ENCODE results near the gene DSCAM.
A peak's percentile ranks its signal among the peaks of the same experiment; 100 is the strongest.

The DSCAM gene

GRCh38 chr21:40146216-40146837 is 700.6 kb downstream of the DSCAM start:
- no peak for DNase-seq

- DNase-seq = peak in 1 of 2 experiments; percentile 10
These were observed 703.0 kb downstream of the DSCAM start for GRCh38 chr21:40143822-40144525.

- no peak for DNase-seq
These were observed 705.3 kb downstream of the DSCAM start for GRCh38 chr21:40141621-40142020.

DNA sequence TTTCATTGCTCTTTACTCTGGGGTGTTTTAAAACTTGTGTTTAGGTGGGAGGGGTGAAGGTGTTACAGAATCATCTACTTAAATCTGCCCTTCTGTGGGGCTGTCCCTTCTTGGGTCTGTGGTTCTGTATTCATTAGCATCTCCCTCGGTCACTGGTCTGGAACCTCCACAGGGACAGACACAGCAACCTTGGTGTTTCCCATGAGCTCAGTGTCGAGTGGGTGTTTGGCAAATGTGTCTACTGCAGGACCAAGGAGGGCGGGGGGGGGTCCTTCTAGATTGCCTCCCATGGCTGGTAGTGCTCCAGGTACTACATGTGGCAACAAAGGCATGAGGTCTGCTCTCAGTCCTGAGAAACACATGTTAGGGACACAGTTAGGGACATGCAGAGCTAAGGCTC is 706.3 kb downstream of the DSCAM start:
- DNase-seq = no peak

DNA sequence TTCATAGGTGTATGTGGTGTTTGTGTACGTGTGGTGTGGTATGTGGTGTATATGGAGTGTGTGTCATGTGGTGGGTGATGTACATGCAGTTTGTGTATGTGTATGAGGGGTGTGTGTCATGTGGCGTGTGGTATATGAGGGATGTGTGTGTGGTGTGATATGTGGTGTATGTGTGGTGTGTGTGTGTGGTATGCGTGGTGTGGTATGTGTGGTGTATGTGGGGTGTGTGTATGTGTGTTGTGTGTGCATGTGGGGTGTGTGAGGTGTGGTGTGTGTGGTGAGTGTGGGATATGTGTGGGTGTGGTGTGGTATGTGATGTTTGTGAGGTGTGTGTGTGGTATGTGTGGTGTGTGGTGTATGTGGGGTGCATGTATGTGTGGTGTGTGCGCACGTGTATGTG is 707.3 kb downstream of the DSCAM start:
- DNase-seq = no peak

GRCh38 chr21:40136571-40136970 is 710.4 kb downstream of the DSCAM start:
- no peak for DNase-seq

- no peak for DNase-seq
These were observed 712.0 kb downstream of the DSCAM start for GRCh38 chr21:40134731-40135492.

DNA sequence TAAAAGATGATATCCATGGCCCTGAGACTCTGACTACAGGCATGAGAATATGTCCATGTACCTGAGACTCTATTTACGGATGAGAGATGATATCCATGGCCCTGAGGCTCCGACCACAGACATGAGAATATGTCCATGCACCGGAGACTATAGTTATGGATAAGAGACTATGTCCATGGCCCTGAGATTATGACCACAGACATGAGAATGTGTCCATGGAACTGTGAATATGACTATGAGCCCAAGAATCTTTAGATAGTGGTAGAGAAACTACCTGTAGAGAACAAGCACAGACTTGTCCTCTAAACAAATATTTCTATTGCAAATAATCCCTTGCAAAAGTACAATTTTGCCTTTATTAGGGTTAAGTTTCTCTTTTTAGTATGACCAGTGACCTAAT is 716.5 kb downstream of the DSCAM start:
- no peak for DNase-seq

DNA sequence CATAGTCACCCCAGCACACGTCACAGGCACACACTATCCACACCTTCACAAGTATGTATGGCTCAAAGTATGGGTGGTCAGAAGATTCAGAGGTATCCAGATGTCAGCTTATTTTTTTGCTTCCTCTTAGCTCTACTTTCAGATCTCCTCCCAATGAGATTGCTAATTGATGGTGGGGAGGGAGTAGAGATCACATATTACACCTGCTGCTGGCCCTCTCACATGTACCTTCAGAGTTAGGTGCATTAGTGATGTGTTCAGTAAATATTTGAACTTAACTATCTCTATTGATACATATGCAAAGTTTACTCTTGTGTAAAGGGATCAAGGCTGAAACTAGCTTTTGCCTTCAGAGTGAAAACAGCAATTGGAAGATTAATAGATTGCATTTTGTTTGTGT is 717.1 kb downstream of the DSCAM start:
- DNase-seq = no peak

GRCh38 chr21:40128891-40129290 is 718.1 kb downstream of the DSCAM start:
- no peak for DNase-seq

DNA sequence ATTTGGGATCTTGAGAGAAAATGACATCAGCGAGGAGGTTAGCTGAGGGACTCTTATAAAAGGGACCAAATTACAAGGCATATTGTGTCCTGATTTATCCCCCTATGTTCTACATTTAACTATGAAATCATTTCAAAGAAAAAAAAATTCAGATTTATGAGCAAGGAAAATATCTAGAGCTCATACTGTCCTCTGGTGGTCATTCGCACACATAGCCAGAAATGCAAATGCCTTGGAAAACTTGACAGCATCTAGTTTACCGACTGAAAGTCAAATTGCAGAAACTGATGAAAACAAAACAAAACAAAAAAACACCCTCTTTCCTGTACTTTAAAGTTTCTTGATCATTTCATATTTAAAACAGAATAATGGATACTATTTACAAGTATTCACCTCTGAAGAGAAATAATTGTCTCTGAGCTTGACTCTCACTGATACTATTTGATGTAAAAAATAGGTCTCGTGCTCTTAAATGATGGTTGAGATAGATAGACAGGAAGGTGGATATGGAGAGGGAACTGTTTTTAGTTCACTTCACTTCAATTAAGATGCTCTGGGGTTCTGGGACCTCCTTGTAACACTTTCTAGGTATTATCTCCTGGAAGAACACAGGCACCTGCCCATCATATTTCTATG is 725.9 kb downstream of the DSCAM start:
- DNase-seq = no peak

- no peak for DNase-seq
These were observed 728.4 kb downstream of the DSCAM start for GRCh38 chr21:40118527-40118926.

DNA sequence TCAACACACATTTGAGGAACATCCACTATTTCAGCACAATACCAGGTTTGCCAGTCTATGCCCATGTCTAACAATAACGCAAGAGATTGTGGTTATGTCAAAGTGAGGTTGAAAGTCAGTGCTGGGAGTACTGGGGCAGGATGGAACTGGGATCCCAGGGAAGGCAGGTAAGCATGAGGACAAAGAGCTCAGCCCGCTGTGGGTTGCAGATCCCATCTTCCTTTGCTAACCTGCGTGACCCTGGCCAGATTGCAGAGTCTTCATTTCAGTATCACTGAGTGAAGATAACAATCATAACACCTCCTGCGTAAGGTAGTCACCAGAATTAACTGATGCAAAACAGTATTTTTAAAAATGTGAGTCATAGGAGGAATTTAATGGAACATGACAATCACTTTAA is 729.7 kb downstream of the DSCAM start:
- DNase-seq = no peak

DNA sequence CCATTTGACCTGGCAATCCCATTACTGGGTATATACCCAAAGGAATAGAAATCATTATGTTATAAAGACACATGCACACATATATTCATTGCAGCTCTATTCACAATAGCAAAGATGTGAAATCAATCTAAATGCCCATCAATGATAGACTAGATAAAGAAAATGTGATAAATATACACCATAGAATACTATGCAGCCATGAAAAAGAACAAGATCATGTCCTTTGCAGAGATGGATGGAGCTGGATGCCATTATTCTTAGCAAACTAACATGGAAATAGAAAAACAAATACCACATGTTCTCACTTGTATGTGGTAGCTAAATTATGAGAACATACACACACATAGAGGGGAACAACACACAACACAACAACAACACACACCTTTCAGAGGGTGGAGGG is 731.2 kb downstream of the DSCAM start:
- no peak for DNase-seq

DNA sequence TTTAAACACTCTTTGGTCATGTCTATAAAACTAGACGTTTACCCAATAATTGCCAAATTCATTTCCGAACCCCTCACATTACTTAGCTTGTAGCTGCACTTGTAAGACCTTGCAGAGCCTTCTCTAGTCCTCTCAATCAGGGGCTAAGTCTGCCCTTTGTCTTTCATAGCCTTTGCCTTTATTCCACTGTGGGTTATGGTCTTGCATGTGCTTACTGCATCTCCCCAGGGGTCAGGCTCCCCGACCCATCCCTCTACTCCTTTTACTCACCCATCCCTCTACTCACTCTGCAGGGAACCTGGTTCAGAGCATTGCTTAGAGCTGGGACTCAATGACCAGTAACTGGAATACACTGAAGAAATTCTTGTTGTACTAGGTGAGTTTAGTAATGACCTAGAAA is 744.3 kb downstream of the DSCAM start:
- no peak for DNase-seq

DNA sequence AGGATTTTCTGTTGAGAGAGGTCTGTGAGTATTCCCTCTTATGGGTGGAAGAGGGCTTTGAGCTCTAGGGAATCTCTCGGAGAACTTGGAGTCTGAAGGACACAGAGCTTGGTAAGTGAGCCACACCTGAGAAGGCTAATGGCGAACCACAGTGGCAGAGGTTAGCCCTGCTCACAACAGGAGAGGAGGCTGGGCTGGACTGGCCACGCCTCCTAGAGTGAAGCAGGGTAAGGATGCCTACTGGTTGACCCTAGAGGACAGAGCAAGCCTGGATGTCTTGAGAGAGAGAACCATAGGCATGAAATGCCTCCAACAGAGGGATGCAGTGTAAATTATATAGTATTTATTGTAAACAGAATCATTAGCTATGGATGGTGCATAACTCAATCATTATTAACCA is 747.1 kb downstream of the DSCAM start:
- DNase-seq = no peak

DNA sequence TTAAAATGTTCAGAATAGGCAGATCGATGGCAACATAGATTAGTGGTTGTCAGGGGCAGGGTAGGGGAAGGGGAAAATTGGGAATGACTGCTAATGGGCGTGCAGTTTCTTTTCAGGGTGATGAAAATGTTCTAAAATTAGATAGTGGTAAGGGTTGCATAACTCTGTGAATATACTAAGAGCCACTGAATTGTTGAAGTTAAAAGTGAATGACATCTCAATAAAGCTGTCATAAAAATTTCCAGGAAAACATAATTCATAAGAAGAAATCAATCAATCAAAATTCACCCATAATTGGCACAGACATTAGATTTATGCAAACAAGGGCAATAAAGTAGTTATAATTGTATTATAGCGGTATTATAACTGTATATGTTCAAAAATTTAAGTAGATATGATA is 751.5 kb downstream of the DSCAM start:
- DNase-seq = no peak

GRCh38 chr21:40080385-40080784 is 766.6 kb downstream of the DSCAM start:
- no peak for DNase-seq

DNA sequence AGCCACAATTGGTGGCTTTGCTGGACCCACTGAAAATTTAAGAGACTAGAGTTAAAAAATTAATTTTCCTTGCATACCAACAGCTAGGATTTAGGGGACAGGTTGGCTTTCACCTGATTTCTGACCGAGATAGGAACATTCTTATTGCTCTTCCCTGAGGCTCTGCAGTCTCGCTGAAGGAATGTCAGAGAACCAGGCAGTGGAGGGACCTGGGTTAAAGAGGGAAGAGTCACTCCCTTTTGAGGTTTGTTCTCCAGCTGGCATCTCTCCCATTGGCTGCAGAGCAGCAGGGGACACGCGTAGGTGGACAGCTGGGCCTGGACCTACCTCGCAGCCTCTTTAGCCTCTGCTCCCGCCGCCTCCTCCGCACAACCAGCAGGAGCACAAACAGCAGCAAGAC is 772.2 kb downstream of the DSCAM start:
- DNase-seq = no peak

DNA sequence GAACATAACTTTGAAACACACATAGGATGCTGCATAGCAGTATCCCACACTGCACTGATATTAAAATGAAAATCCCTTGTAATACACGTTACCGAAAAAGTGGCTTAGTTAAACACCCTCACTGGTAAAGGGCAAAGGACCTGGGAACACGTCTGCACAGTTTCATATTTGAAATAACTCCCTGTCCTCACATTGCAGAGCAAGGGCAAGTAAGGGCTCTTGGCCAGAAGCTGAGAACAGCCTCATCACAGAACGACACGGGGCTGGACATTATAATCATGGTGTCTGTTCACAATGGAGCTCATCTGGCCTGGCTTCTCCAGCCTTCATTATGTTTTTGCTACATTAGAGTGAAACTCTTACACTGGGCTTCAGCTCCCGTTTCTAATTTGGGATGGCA is 772.8 kb downstream of the DSCAM start:
- no peak for DNase-seq

GRCh38 chr21:40073642-40074041 is 773.3 kb downstream of the DSCAM start:
- DNase-seq = no peak

DNA sequence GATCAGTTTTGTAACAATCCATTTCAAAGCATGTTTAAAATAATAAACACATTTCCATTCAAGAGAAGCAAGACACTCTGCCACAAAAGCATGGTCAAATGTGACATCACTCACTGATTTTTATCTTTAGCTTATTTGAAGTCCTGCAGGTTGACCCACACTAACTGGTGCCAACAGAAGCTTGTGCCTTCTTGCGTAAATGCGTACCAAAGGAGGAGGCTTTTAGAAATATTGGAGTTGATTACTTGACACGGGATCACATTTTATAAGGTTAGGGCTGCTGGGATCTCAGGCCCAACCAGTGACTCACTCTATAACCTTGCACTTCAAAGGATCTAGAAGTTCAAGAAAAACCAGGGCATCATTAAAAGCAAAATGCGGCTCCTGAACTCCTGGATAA is 776.1 kb downstream of the DSCAM start:
- no peak for DNase-seq

DNA sequence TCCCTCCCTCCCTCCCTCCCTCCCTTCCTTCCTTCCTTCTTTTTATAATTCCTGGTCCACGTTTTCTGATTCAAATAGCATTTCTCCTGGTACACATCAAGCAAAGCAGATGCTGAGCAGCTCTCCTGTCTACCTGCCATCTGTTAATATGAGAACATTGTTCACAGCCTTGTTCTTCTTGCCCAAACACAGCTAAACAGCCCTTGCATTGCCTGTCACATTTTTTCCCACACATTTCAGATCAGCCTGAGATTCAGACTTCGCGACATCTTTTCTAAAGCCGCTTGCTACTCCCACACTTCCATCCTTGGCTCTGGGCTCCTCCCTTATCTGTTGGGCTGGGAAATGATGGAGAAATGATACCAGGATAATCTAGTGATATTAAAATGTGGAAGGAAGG is 779.2 kb downstream of the DSCAM start:
- no peak for DNase-seq

DNA sequence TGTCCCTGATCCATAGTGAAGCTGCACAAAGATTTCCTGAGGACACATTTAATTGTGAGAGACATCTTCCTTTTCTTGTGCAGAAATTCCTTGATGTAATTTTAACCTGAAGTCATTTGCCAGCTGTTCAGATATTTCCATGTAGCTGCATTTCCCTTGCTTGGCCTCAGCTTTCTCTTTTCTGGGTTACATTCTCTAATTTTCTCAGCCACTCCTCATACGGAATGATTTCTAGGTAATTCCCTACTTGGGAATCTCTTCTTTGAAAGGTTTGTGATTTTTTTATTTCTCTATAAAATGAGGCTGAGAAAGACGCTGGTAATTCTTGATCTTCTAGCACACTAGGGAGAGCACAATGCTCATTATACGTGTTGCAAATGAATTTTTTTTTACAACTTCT is 780.7 kb downstream of the DSCAM start:
- DNase-seq = no peak
